ENCODE measurements around the gene RAD51B. TPM values are rescaled to one million over a fixed set of nuclear protein-coding genes. Genes with fewer than 3 reads are reported as not detected.

Gene RAD51B
- total RNA-seq, 1 experiment from 2014 or later = 8.5 TPM

- ATAC-seq = no peak
- Histone ChIP-seq H3K36me3 (ENCODE audit: control insufficient read depth, insufficient read depth, low read length) (no peaks in the 10 kb centered on the region), H3K4me3 (ENCODE audit: low read depth in 2 of 2, low read length in 2 of 2) (no peak overlapping the region), H3K27me3 (ENCODE audit: control insufficient read depth, insufficient read depth, low read length) (no peaks in the 10 kb centered on the region), H3K4me1 (ENCODE audit: control insufficient read depth, insufficient read depth, low read length) (no peaks in the 10 kb centered on the region), H3K9me3 (ENCODE audit: control insufficient read depth, insufficient read depth, low read depth, low read length) (no peaks in the 10 kb centered on the region), H3K27ac (ENCODE audit: low read length) (no peak overlapping the region; the same call in 1 of the 2 replicates)
- intact Hi-C loops (cut with micrococcal nuclease; ENCODE audit: unreplicated experiment) = no loop called here
- POLR2A ChIA-PET = no interaction called here
- in situ Hi-C loops (cut with HindIII; ENCODE audit: low pct_unique_long_range_greater_than_20kb, low sequenced_read_pairs) = no loop called here
- TF ChIP-seq TCF7L2 (IDR thresholded peaks at IDR 0.05; ENCODE audit: low read depth, low read length) = no peak
- TF ChIP-seq SIN3A (IDR thresholded peaks at IDR 0.05; ENCODE audit: borderline replicate concordance, insufficient read depth, low read depth, low read length) = no peak
- no peak for TF ChIP-seq POLR2AphosphoS5 (IDR thresholded peaks at IDR 0.05; ENCODE audit: low read depth, low read length)
- no peak for TF ChIP-seq CTCF (IDR thresholded peaks at IDR 0.05)
- CTCF ChIA-PET = no interaction called here
- no peak for DNase-seq (ENCODE audit: low read depth, low spot score)
- BruUV-seq (replicated peaks) = no TSS peak
Observed at GRCh38 chr14:68039593-68039992, 220.0 kb downstream of the RAD51B start.

GRCh38 chr14:68040633-68041369 is 221.2 kb downstream of the RAD51B start:
- no peaks in the 10 kb centered on the region for H3K9me3 ChIP-seq (ENCODE audit: control insufficient read depth, insufficient read depth, low read depth, low read length)
- POLR2A ChIA-PET = no interaction called here
- intact Hi-C loops (cut with micrococcal nuclease; ENCODE audit: unreplicated experiment) (no loop called here), in situ Hi-C loops (cut with HindIII; ENCODE audit: low pct_unique_long_range_greater_than_20kb, low sequenced_read_pairs) (no loop called here)
- no peak for DNase-seq (ENCODE audit: low read depth, low spot score)
- ATAC-seq = no peak
- no peak overlapping the region for H3K4me3 ChIP-seq (ENCODE audit: low read depth in 2 of 2, low read length in 2 of 2)
- CTCF ChIA-PET = no interaction called here
- TF ChIP-seq TCF7L2 (IDR thresholded peaks at IDR 0.05; ENCODE audit: low read depth, low read length) = no peak
- TF ChIP-seq REST (IDR thresholded peaks at IDR 0.05; ENCODE audit: insufficient read depth in 1 of 2, low read depth in 2 of 2, low read length in 1 of 2) = no peak
- no peak for TF ChIP-seq SIN3A (IDR thresholded peaks at IDR 0.05; ENCODE audit: borderline replicate concordance, insufficient read depth, low read depth, low read length)
- TF ChIP-seq CTCF (IDR thresholded peaks at IDR 0.05) = no peak
- no peak for TF ChIP-seq POLR2AphosphoS5 (IDR thresholded peaks at IDR 0.05; ENCODE audit: low read depth, low read length)
- H3K36me3 ChIP-seq (ENCODE audit: control insufficient read depth, insufficient read depth, low read length) = no peaks in the 10 kb centered on the region
- H3K27ac ChIP-seq (ENCODE audit: low read length) = no peak overlapping the region
- H3K27me3 ChIP-seq (ENCODE audit: control insufficient read depth, insufficient read depth, low read length) = no peaks in the 10 kb centered on the region
- H3K4me1 ChIP-seq (ENCODE audit: control insufficient read depth, insufficient read depth, low read length) = no peaks in the 10 kb centered on the region
- BruUV-seq (replicated peaks) = no TSS peak
